B cell (primary cell): Measurements from ENCODE around the gene PAPSS1.

ENCODE experiments used
- EZH2 ChIP-seq: IDR thresholded peaks from 2 replicates; pipeline ENCODE4 v1.6.1; 2012; ENCODE audit warnings: borderline replicate concordance, low read depth, mild to moderate bottlenecking, moderate library complexity, low read length; ENCODE audit not compliant: insufficient read depth, poor library complexity, severe bottlenecking
- TF ChIP-seq, protein P1 (sequence below): fragments of 200-600 bp; IDR thresholded peaks from one replicate; pipeline ENCODE4 v1.8.0; 2022; ENCODE audit warnings: antibody characterized with exemption, mild to moderate bottlenecking

DNA sequence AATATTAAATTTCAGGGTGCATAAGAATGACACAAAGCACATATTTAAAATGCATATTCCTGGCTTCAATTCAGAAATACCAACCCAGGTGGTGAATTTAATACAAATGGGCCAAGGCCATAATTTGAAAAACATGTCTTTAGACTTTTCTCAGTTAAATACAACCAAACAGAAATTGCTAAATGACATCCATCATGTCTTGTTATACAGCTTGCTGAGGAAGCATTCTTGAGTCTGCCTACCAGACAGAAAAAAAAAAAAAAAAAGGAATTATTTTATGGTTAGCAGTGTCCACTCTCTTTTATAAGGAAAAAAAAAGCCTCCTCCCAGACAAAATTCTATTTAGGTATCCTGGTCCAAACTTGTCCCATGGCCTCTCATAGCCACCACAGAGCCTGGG is 119.1 kb downstream of the PAPSS1 start:
- TF ChIP-seq EZH2, result no peak
- TF ChIP-seq, protein P1, sequence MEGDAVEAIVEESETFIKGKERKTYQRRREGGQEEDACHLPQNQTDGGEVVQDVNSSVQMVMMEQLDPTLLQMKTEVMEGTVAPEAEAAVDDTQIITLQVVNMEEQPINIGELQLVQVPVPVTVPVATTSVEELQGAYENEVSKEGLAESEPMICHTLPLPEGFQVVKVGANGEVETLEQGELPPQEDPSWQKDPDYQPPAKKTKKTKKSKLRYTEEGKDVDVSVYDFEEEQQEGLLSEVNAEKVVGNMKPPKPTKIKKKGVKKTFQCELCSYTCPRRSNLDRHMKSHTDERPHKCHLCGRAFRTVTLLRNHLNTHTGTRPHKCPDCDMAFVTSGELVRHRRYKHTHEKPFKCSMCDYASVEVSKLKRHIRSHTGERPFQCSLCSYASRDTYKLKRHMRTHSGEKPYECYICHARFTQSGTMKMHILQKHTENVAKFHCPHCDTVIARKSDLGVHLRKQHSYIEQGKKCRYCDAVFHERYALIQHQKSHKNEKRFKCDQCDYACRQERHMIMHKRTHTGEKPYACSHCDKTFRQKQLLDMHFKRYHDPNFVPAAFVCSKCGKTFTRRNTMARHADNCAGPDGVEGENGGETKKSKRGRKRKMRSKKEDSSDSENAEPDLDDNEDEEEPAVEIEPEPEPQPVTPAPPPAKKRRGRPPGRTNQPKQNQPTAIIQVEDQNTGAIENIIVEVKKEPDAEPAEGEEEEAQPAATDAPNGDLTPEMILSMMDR, result no peak
